ENCODE results near the gene TRMT1.

GRCh38 chr19:13152974-13153568 lies 36.5 kb upstream of the TRMT1 start:
- TF ChIP-seq, protein P1, sequence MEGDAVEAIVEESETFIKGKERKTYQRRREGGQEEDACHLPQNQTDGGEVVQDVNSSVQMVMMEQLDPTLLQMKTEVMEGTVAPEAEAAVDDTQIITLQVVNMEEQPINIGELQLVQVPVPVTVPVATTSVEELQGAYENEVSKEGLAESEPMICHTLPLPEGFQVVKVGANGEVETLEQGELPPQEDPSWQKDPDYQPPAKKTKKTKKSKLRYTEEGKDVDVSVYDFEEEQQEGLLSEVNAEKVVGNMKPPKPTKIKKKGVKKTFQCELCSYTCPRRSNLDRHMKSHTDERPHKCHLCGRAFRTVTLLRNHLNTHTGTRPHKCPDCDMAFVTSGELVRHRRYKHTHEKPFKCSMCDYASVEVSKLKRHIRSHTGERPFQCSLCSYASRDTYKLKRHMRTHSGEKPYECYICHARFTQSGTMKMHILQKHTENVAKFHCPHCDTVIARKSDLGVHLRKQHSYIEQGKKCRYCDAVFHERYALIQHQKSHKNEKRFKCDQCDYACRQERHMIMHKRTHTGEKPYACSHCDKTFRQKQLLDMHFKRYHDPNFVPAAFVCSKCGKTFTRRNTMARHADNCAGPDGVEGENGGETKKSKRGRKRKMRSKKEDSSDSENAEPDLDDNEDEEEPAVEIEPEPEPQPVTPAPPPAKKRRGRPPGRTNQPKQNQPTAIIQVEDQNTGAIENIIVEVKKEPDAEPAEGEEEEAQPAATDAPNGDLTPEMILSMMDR (IDR thresholded peaks at IDR 0.05 in 4 of 5, conservative IDR thresholded peaks at IDR 0.05 in 1 of 5) = peak in 2 of 5 experiments; percentile 9 to 15
- TF ChIP-seq POLR2A (IDR thresholded peaks at IDR 0.05) = peak; percentile 98 to 99
